SU-DHL-6 (cell line): ENCODE data around the gene TMEM95.

ENCODE experiments used
- EZH2phosphoT487 ChIP-seq: fragments of 200-600 bp; sonication (generic), shearing (Covaris generic); conservative IDR thresholded peaks from 2 replicates; pipeline ENCODE4 v1.6.1; 2018; ENCODE audit warnings: mild to moderate bottlenecking, antibody characterized with exemption, low read length, moderate library complexity, mixed read lengths
- TF ChIP-seq, protein P1 (sequence below): fragments of 200-600 bp; sonication (generic); IDR thresholded peaks from one replicate; pipeline ENCODE4 v1.5.1; 2017; ENCODE audit warnings: antibody characterized with exemption, mild to moderate bottlenecking, low read length, moderate library complexity; ENCODE audit not compliant: insufficient read depth, poor library complexity, severe bottlenecking

GRCh38 chr17:7352910-7353635 is 1.9 kb upstream of the TMEM95 start:
- TF ChIP-seq, protein P1, sequence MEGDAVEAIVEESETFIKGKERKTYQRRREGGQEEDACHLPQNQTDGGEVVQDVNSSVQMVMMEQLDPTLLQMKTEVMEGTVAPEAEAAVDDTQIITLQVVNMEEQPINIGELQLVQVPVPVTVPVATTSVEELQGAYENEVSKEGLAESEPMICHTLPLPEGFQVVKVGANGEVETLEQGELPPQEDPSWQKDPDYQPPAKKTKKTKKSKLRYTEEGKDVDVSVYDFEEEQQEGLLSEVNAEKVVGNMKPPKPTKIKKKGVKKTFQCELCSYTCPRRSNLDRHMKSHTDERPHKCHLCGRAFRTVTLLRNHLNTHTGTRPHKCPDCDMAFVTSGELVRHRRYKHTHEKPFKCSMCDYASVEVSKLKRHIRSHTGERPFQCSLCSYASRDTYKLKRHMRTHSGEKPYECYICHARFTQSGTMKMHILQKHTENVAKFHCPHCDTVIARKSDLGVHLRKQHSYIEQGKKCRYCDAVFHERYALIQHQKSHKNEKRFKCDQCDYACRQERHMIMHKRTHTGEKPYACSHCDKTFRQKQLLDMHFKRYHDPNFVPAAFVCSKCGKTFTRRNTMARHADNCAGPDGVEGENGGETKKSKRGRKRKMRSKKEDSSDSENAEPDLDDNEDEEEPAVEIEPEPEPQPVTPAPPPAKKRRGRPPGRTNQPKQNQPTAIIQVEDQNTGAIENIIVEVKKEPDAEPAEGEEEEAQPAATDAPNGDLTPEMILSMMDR, result no peak
- no peak for TF ChIP-seq EZH2phosphoT487
